Ectodermal cell (in vitro differentiated cells): ENCODE measurements around the gene ATG4B.

ENCODE experiments used
- H3K27ac ChIP-seq: 2 replicates; pipeline ENCODE4 v1.7.0; 2013; ENCODE audit warnings: mild to moderate bottlenecking, low read depth, low read length; ENCODE audit not compliant: insufficient read depth, poor library complexity, severe bottlenecking
- H3K27me3 ChIP-seq: 2 replicates; pipeline ENCODE4 v1.7.0; 2013; ENCODE audit warnings: mild to moderate bottlenecking, low read length; ENCODE audit not compliant: insufficient read depth, control insufficient read depth, poor library complexity, severe bottlenecking
- H3K36me3 ChIP-seq: one replicate; pipeline ENCODE4 v1.7.0; 2013; ENCODE audit warnings: low read length; ENCODE audit not compliant: control insufficient read depth, insufficient read depth
- H3K4me1 ChIP-seq: one replicate; pipeline ENCODE4 v1.7.0; 2013; ENCODE audit warnings: low read length; ENCODE audit not compliant: control insufficient read depth, insufficient read depth
- H3K4me3 ChIP-seq: 2 replicates; pipeline ENCODE4 v1.7.0; 2013; ENCODE audit warnings: low read depth, low read length, control low read depth; ENCODE audit not compliant: insufficient read depth
- H3K9me3 ChIP-seq: 2 replicates; pipeline ENCODE4 v1.7.0; 2013; ENCODE audit warnings: mild to moderate bottlenecking, low read length, moderate library complexity; ENCODE audit not compliant: control insufficient read depth
- WGBS, 2 experiments: methylation state at CpG; one replicate each; pipeline ENCODE4 v1.1.7; 2013; ENCODE audit warnings: missing lambda C conversion rate in 2 of 2; 5-methylcytosine and 5-hydroxymethylcytosine counted together

Gene ATG4B

GRCh38 chr2:241638940-241639339, 1.4 kb downstream of the ATG4B start:
- WGBS, 2 experiments, result 97% methylated on average over 14 of the region's 14 CpGs
- H3K4me3 ChIP-seq, result no peak overlapping the region

DNA sequence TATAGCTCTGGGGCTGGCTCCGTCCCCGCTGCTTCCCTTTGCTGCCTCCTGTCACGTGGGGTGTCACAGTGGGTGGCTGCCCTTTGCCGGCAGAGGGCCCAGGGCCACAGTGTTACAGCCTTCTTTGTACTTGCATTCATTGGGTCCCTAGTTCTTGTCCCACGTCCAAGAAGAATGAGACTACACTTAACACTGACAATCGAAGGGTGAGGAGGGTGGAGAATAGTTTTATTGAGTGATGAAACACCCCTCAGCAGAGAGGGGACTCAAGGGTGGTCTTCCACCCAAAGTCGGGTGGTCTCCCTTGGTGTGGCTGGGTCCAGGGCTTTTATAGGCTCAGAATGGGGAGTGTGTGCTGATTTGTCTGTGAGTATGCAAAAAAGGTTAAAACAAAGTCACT, 1.9 kb downstream of the ATG4B start:
- H3K27ac ChIP-seq, result no peak overlapping the region
- peaks cover 14% of the 10 kb centered on the region for H3K36me3 ChIP-seq
- no peaks in the 10 kb centered on the region for H3K27me3 ChIP-seq
- H3K4me1 ChIP-seq, result no peaks in the 10 kb centered on the region
- WGBS, 2 experiments, result 96 to 98% methylated on average over 7 of the region's 7 CpGs
- H3K9me3 ChIP-seq, result no peaks in the 10 kb centered on the region
- H3K4me3 ChIP-seq, result no peak overlapping the region

More at GRCh38 chr2:241638940-241639339, 1.4 kb downstream of the ATG4B start:
- Histone ChIP-seq H3K27ac (no peak overlapping the region), H3K9me3 (no peaks in the 10 kb centered on the region), H3K36me3 (peaks cover 12% of the 10 kb centered on the region), H3K4me1 (no peaks in the 10 kb centered on the region), H3K27me3 (no peaks in the 10 kb centered on the region)

GRCh38 chr2:241640165-241640795, 2.8 kb downstream of the ATG4B start:
- Histone ChIP-seq H3K36me3 (peaks cover 14% of the 10 kb centered on the region), H3K9me3 (no peaks in the 10 kb centered on the region), H3K27me3 (no peaks in the 10 kb centered on the region), H3K4me3 (no peak overlapping the region), H3K4me1 (no peaks in the 10 kb centered on the region), H3K27ac (no peak overlapping the region)
- 95 to 96% methylated on average over 8 of the region's 8 CpGs for WGBS, 2 experiments

DNA sequence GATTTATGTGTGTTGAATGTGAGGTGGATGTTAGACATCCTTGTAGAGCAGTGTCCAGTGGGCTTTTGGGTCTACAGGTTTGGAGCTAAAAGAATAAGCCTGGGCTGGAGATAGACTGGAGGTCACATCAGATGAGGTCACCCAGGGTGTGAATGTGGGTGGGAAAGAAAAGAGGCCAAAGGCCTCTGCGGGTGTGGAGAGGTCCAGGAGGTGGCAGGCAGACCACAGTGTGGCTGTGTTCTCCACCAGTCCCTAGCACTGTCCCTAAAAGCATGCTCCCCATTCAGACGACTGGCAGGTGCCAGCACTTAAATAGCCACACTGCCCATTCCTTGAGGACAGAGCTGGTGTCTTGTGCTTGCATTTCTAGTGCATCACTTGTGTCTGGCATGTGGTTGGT, 4.1 kb downstream of the ATG4B start:
- Histone ChIP-seq H3K27ac (no peak overlapping the region), H3K9me3 (no peaks in the 10 kb centered on the region), H3K4me1 (no peaks in the 10 kb centered on the region), H3K4me3 (no peak overlapping the region), H3K36me3 (peaks cover 14% of the 10 kb centered on the region), H3K27me3 (no peaks in the 10 kb centered on the region)
- 81 to 85% methylated on average over 2 of the region's 2 CpGs for WGBS, 2 experiments

- WGBS, 2 experiments, result 92 to 95% methylated on average over 26 of the region's 26 CpGs
- Histone ChIP-seq H3K27me3 (no peaks in the 10 kb centered on the region), H3K36me3 (peaks cover 3% of the 10 kb centered on the region)
Observed at GRCh38 chr2:241645056-241645914, 7.8 kb downstream of the ATG4B start.

GRCh38 chr2:241645915-241646645, 8.6 kb downstream of the ATG4B start:
- no peak overlapping the region for H3K4me3 ChIP-seq

More at GRCh38 chr2:241645056-241645914, 7.8 kb downstream of the ATG4B start:
- no peaks in the 10 kb centered on the region for H3K9me3 ChIP-seq
- H3K4me3 ChIP-seq, result no peak overlapping the region
- no peak overlapping the region for H3K27ac ChIP-seq
- no peaks in the 10 kb centered on the region for H3K4me1 ChIP-seq

GRCh38 chr2:241648453-241648852, 11.0 kb downstream of the ATG4B start:
- H3K4me1 ChIP-seq, result no peaks in the 10 kb centered on the region
- 87 to 90% methylated on average over 6 of the region's 6 CpGs for WGBS, 2 experiments
- peaks cover 9% of the 10 kb centered on the region for H3K36me3 ChIP-seq
- no peak overlapping the region for H3K27ac ChIP-seq
- no peaks in the 10 kb centered on the region for H3K9me3 ChIP-seq
- no peaks in the 10 kb centered on the region for H3K27me3 ChIP-seq
- H3K4me3 ChIP-seq, result no peak overlapping the region

More at GRCh38 chr2:241645915-241646645, 8.6 kb downstream of the ATG4B start:
- Histone ChIP-seq H3K27me3 (no peaks in the 10 kb centered on the region), H3K4me1 (no peaks in the 10 kb centered on the region), H3K27ac (no peak overlapping the region), H3K9me3 (no peaks in the 10 kb centered on the region), H3K36me3 (peaks cover 3% of the 10 kb centered on the region)
- WGBS, 2 experiments, result 94% methylated on average over 14 of the region's 14 CpGs

- Histone ChIP-seq H3K4me3 (no peak overlapping the region), H3K27me3 (no peaks in the 10 kb centered on the region), H3K36me3 (peaks cover 6% of the 10 kb centered on the region), H3K4me1 (no peaks in the 10 kb centered on the region), H3K27ac (no peak overlapping the region), H3K9me3 (no peaks in the 10 kb centered on the region)
- 89 to 93% methylated on average over 4 of the region's 4 CpGs for WGBS, 2 experiments
Observed at GRCh38 chr2:241649404-241649803, 11.9 kb downstream of the ATG4B start.

DNA sequence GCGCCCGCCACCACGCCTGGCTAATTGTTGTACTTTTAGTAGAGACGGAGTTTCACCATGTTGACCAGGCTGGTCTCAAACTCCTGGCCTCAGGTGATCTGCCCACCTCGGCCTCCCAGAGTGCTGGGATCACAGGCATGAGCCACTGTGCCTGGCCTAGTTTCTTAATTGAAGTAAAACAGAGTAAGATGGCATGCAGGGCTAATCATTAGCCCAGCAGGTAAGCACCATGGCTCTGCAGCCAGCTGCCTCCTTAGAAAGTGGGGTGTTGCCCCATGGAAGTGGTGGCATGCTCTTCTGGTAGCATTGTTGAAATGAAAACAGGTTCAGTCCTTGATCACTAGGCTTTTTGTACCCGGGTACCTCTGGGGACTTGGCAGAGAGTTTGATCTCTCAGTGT, 12.4 kb downstream of the ATG4B start:
- Histone ChIP-seq H3K4me1 (no peaks in the 10 kb centered on the region), H3K27ac (no peak overlapping the region), H3K4me3 (no peak overlapping the region), H3K9me3 (no peaks in the 10 kb centered on the region), H3K36me3 (peaks cover 8% of the 10 kb centered on the region), H3K27me3 (no peaks in the 10 kb centered on the region)
- WGBS, 2 experiments, result 90 to 91% methylated on average over 6 of the region's 6 CpGs

DNA sequence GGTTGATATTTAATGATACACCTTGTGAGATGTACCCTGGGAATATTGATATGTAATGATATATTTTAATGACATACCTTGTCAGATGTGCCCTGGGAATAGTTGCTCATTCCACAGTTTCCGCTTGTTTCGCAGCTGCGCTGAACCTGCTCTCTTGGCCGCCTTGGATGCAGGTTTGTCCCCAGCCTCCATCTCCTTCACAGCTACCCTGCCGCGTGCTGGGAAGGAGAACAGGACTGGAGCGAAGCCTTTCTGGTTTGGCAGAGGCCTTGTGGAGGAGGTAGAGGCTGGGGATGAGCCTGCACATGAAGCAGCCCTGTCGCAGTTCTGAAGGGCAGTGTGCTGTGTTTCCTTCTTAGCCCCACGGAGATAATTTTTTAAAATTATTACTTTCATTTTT, 14.6 kb downstream of the ATG4B start:
- Histone ChIP-seq H3K4me1 (no peaks in the 10 kb centered on the region), H3K36me3 (peaks cover 20% of the 10 kb centered on the region), H3K27me3 (no peaks in the 10 kb centered on the region), H3K4me3 (no peak overlapping the region), H3K27ac (no peak overlapping the region), H3K9me3 (no peaks in the 10 kb centered on the region)
- WGBS, 2 experiments, result 96 to 99% methylated on average over 8 of the region's 9 CpGs
